Mesenteric fat pad (tissue), 1 donor: ENCODE results near the gene CELF2. TPM values are rescaled to one million over a fixed set of nuclear protein-coding genes. Genes with fewer than 3 reads are reported as not detected.
"Not testable (repeated sequence)": the region's sequence is repeated elsewhere in the genome, so short reads cannot be mapped to it uniquely, and the experiment has no call there.

ENCODE experiments used
- DNase-seq: peaks from one replicate; pipeline ENCODE4 v3.0.0-alpha.2; 2020; ENCODE audit warnings: low spot score
- total RNA-seq: library from RNA; stranded (reverse); fragmentation: NEBNext Ultra II Directional; extraction: Animal tissue kit (Norgen Biotek cat#: 25700); gene quantifications from one replicate; pipeline ENCODE4 v1.2.1, GENCODE V29; 2021
- donor health status: DM: yes; HTN: yes; CAD: no.

The CELF2 gene
- total RNA-seq, 1 donor from 2014 or later, result 93.9 TPM

GRCh38 chr10:11366889-11367288 lies 349.2 kb downstream of the CELF2 start:
- DNase-seq, result not testable (repeated sequence)

- DNase-seq, result no peak
Measured at GRCh38 chr10:11367505-11367904, 349.8 kb downstream of the CELF2 start.

- no peak for DNase-seq
Measured at GRCh38 chr10:11373717-11374171, 356.1 kb downstream of the CELF2 start.

GRCh38 chr10:11377267-11377666 lies 359.6 kb downstream of the CELF2 start:
- DNase-seq, result no peak

- DNase-seq, result no peak
Measured at GRCh38 chr10:11378835-11379234, 361.2 kb downstream of the CELF2 start.

GRCh38 chr10:11379771-11380170 lies 362.1 kb downstream of the CELF2 start:
- DNase-seq, result no peak

GRCh38 chr10:11381023-11381422 lies 363.4 kb downstream of the CELF2 start:
- DNase-seq, result no peak

- DNase-seq, result no peak
Measured at GRCh38 chr10:11381511-11381910, 363.8 kb downstream of the CELF2 start.

GRCh38 chr10:11382187-11382586 lies 364.5 kb downstream of the CELF2 start:
- no peak for DNase-seq

GRCh38 chr10:11386044-11386443 lies 368.4 kb downstream of the CELF2 start:
- DNase-seq, result no peak
